A549 (cell line): ENCODE measurements around the gene MAVS. TPM values are rescaled to one million over a fixed set of nuclear protein-coding genes. Genes with fewer than 3 reads are reported as not detected.
A peak's percentile ranks its signal among the peaks of the same experiment; 100 is the strongest.

Source experiments
- ATAC-seq, 2 experiments: fragments of 200-7000 bp in 1 of 2; fragments of >200 bp in 1 of 2; cut with Nextera tagmentation in 1 of 2; cut with Tn5 transposase in 1 of 2; 3 replicates each; pipeline versions ENCODE4 v1.8.0 to v1.9.1; 2018 to 2020; ENCODE audit warnings: mild to moderate bottlenecking in 1 of 2, moderate library complexity in 1 of 2
- CTCF ChIA-PET: fragments of 300-600 bp; sonication (Branson Sonifier 250); formaldehyde crosslinking; extraction: SDS; loops from one replicate; lab custom pipeline; 2021; ENCODE audit warnings: antibody characterized with exemption, inconsistent platforms; lab: Yijun Ruan, JAX
- POLR2A ChIA-PET: fragments of 350-600 bp; formaldehyde crosslinking; extraction: SDS; loops from one replicate; lab custom pipeline; 2021; ENCODE audit warnings: antibody characterized with exemption, inconsistent platforms; lab: Yijun Ruan, JAX
- DNase-seq, 2 experiments: peaks; one replicate each; pipeline versions ENCODE4 v3.0.0 to v3.0.0-alpha.2; 2011 to 2016; ENCODE audit warnings: low read depth in 1 of 2, low spot score in 1 of 2
- FAIRE-seq: peaks from 2 replicates; lab custom pipeline; 2011; peaks lifted over from hg19 to GRCh38; lab: Jason Lieb, UNC
- H3K27ac ChIP-seq, 2 experiments: fragments of >200 bp; sonication (Bioruptor Twin); formaldehyde crosslinking; 3 replicates each; pipeline ENCODE4 v1.5.1; 2016 to 2017
- H3K4me1 ChIP-seq: fragments of >200 bp; sonication (Bioruptor Twin); formaldehyde crosslinking; 3 replicates; pipeline ENCODE4 v1.6.1; 2016
- H3K4me2 ChIP-seq: fragments of >200 bp; sonication (Bioruptor Twin); formaldehyde crosslinking; 3 replicates; pipeline ENCODE4 v1.6.1; 2016
- H3K4me3 ChIP-seq: fragments of >200 bp; sonication (Bioruptor Twin); formaldehyde crosslinking; 3 replicates; pipeline ENCODE4 v1.5.1; 2016
- H3K9me3 ChIP-seq: fragments of >200 bp; sonication (Bioruptor Twin); formaldehyde crosslinking; 3 replicates; pipeline ENCODE4 v1.6.1; 2016
- BCL3 ChIP-seq: fragments of >200 bp; sonication (Bioruptor Twin); formaldehyde crosslinking; IDR thresholded peaks from 3 replicates; pipeline ENCODE4 v1.6.1; 2016
- CEBPB ChIP-seq, 2 experiments: fragments of >200 bp in 1 of 2; sonication (Bioruptor Twin) in 1 of 2; formaldehyde crosslinking in 1 of 2; IDR thresholded peaks; 2 replicates each; pipeline ENCODE4 v1.6.1; 2012 to 2016
- ELK1 ChIP-seq: fragments of 150-350 bp; IDR thresholded peaks from 2 replicates; pipeline ENCODE4 v1.6.1; 2014; ENCODE audit warnings: low read depth, mild to moderate bottlenecking, low read length
- ESRRA ChIP-seq: fragments of 150-350 bp; IDR thresholded peaks from 2 replicates; pipeline ENCODE4 v1.6.1; 2014; ENCODE audit warnings: mild to moderate bottlenecking, low read length, borderline replicate concordance
- FOSB ChIP-seq: fragments of 250-450 bp; sonication (Bioruptor Pico); IDR thresholded peaks from 2 replicates; pipeline ENCODE4 v1.5.0; 2020; ENCODE audit warnings: mild to moderate bottlenecking, moderate library complexity
- GATA3 ChIP-seq: IDR thresholded peaks from 2 replicates; pipeline ENCODE4 v1.6.1; 2012; ENCODE audit warnings: borderline replicate concordance
- HES2 ChIP-seq: fragments of >200 bp; sonication (Bioruptor Twin); formaldehyde crosslinking; IDR thresholded peaks from 2 replicates; pipeline ENCODE4 v1.6.1; 2016
- HEYL ChIP-seq: fragments of 250-450 bp; sonication (Bioruptor Pico); IDR thresholded peaks from 2 replicates; pipeline ENCODE4 v1.8.0; 2021; ENCODE audit warnings: mild to moderate bottlenecking, moderate library complexity
- HOXB5 ChIP-seq: fragments of 250-450 bp; sonication (Bioruptor Pico); IDR thresholded peaks from 2 replicates; pipeline ENCODE4 v1.5.0; 2020; ENCODE audit warnings: mild to moderate bottlenecking, moderate library complexity
- JUN ChIP-seq, 2 experiments: fragments of >200 bp; sonication (Bioruptor Twin); formaldehyde crosslinking; IDR thresholded peaks; 2 replicates in 1 of 2; 3 replicates in 1 of 2; pipeline ENCODE4 v1.6.1; 2016 to 2017
- MAFK ChIP-seq: fragments of 450-650 bp; IDR thresholded peaks from 2 replicates; pipeline ENCODE4 v1.6.1; 2014; ENCODE audit not compliant: partially characterized antibody
- MYC ChIP-seq: IDR thresholded peaks from 2 replicates; pipeline ENCODE4 v1.6.1; 2012; ENCODE audit warnings: mild to moderate bottlenecking, inconsistent platforms, low read length, improper control_type of control experiment, borderline replicate concordance
- NPAS2 ChIP-seq: fragments of 250-450 bp; sonication (Bioruptor Pico); IDR thresholded peaks from 2 replicates; pipeline ENCODE4 v1.8.0; 2022; ENCODE audit warnings: mild to moderate bottlenecking, moderate library complexity, borderline replicate concordance
- NR3C1 ChIP-seq: fragments of >200 bp; sonication (Bioruptor Twin); formaldehyde crosslinking; IDR thresholded peaks from 3 replicates; pipeline ENCODE4 v1.6.1; 2017
- RAD21 ChIP-seq, 2 experiments: fragments of >200 bp in 1 of 2; sonication (Bioruptor Twin) in 1 of 2; formaldehyde crosslinking in 1 of 2; IDR thresholded peaks in 1 of 2; conservative IDR thresholded peaks in 1 of 2; 2 replicates in 1 of 2; 3 replicates in 1 of 2; pipeline ENCODE4 v1.6.1; 2012 to 2018; ENCODE audit warnings: inconsistent platforms in 1 of 2
- RCOR1 ChIP-seq: fragments of 150-350 bp; IDR thresholded peaks from 2 replicates; pipeline ENCODE4 v1.6.1; 2014; ENCODE audit warnings: antibody characterized with exemption, low read length, low read depth
- REST ChIP-seq: fragments of 200-600 bp; sonication (generic); IDR thresholded peaks from 2 replicates; pipeline ENCODE4 v1.6.1; 2016; ENCODE audit warnings: antibody characterized with exemption, mild to moderate bottlenecking, moderate library complexity
- TFCP2L1 ChIP-seq: fragments of 250-450 bp; sonication (Bioruptor Pico); IDR thresholded peaks from 2 replicates; pipeline ENCODE4 v1.5.0; 2021; ENCODE audit warnings: mild to moderate bottlenecking
- WGBS: methylation state at CpG from one replicate; pipeline ENCODE4 v1.1.6; 2017; ENCODE audit errors: missing lambda C conversion rate; 5-methylcytosine and 5-hydroxymethylcytosine counted together
- polyA plus RNA-seq, 4 experiments: library from polyadenylated mRNA; depleted of rRNA in 3 of 4; stranded (reverse); fragments of >200 nt; fragmentation: RNase III in 1 of 4; extraction: RNeasy Plus Mini Kit Qiagen cat#74134 plus additional on column Dnase treatment in 1 of 4; gene quantifications; 2 replicates in 3 of 4; 3 replicates in 1 of 4; pipeline ENCODE4 v1.2.3, GENCODE V29; 2011 to 2017

Gene MAVS
- polyA plus RNA-seq, 2 of the 4 experiments (the other 2 are of a cell fraction), result 18.9 to 31.0 TPM

DNA sequence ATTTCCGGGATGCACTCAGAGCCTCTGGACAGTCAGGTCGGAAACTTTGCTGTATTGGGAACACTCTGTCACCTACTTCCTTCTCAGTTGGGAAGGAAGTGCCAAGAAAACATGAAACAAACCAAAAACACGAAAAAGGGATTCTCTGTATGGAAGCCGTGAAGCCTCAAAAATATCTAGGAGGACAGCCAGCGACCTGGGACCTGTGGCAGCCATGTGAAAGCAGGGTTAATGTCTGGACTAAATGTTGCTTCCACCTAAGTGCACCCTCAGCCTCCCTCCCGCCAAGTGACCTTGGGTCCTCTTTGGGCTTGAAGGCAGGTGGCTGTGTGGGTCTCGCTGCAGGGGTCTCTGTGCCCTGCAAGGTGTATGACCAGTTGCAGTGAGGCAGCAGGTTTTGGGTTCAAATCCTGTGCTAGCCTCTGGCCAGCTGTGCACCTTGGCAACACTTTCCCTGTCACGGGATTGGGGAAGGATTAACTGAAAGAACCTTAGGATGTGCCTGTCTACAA, 851 bp downstream of the MAVS start (continued):
- no peak for TF ChIP-seq ELK1
- no peak for TF ChIP-seq JUN (IDR thresholded peaks at IDR 0.05)
- TF ChIP-seq FOSB (CRISPR knock-in tag), result no peak
- TF ChIP-seq MAFK, result no peak

- no peak for TF ChIP-seq TFCP2L1 (CRISPR knock-in tag)
- TF ChIP-seq CEBPB (IDR thresholded peaks at IDR 0.05), result no peak
- TF ChIP-seq BCL3, result no peak
- no peak for TF ChIP-seq RAD21 (conservative IDR thresholded peaks at IDR 0.05 in 1 of 2, IDR thresholded peaks at IDR 0.05 in 1 of 2)
- no peak for TF ChIP-seq ESRRA
- TF ChIP-seq GATA3, result no peak
- no peak for TF ChIP-seq HOXB5
- no peak for TF ChIP-seq REST
- TF ChIP-seq HES2, result no peak
- no peak for DNase-seq
- WGBS, result 95% methylated on average over 1 of the region's 1 CpG
- H3K4me1 ChIP-seq, result peaks cover 18% of the 10 kb centered on the region
- POLR2A ChIA-PET, result no interaction called here
- no peak for ATAC-seq
- peak overlapping the region in 1 of 2 experiments; percentile 19; a peak in 1 of 6 replicates for H3K27ac ChIP-seq
- FAIRE-seq, result no peak
- H3K9me3 ChIP-seq, result no peaks in the 10 kb centered on the region
- H3K4me2 ChIP-seq, result no peak overlapping the region
- CTCF ChIA-PET, result interaction anchor here (0.6 to 8.8 kb wide), 6 partner anchors 10 to 95 kb away, joined by 3 to 97 read pairs (median 6); partner anchors contain the start of genes AP5S1, CDC25B and CENPB
- no peak overlapping the region for H3K4me3 ChIP-seq
Observed at GRCh38 chr20:3848565-3848964, 1.9 kb downstream of the MAVS start.

DNA sequence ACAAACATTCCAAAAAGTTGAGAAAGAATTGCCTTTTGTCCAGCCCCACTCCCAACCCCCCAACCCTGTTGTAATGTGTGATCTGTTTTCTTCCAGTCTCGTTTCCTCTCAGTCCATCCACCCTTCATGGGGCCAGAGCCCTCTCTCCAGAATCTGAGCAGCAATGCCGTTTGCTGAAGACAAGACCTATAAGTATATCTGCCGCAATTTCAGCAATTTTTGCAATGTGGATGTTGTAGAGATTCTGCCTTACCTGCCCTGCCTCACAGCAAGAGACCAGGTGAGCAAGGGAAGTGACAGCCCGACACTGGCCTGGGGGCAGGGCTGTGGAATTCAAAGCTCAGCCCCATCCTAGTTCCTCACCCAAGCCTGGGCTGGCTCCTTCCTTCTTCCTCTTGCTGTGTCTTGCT, 7.8 kb downstream of the MAVS start:
- Histone ChIP-seq H3K27ac (peak overlapping the region in 1 of 2 experiments; percentile 14; a peak in 1 of 6 replicates), H3K4me1 (0 out of 3 replicates have a peak, but pooled peaks cover 5% of the 10 kb centered on the region), H3K9me3 (no peaks in the 10 kb centered on the region), H3K4me3 (no peak overlapping the region), H3K4me2 (no peak overlapping the region)
- FAIRE-seq, result no peak
- ChIA-PET CTCF (interaction anchor here (0.6 to 8.8 kb wide), 49 partner anchors 11 to 231 kb away, joined by 3 to 132 read pairs (median 5); partner anchors contain the start of genes ADAM33, ADISSP, AP5S1 and CDC25B), POLR2A (interaction anchor here (1.0 to 1.7 kb wide), 5 partner anchors 13 to 68 kb away, joined by 3 to 5 read pairs (median 4); partner anchors contain the start of genes AP5S1, CDC25B and CENPB)
- peak in 1 of 2 experiments; percentile 39 for DNase-seq
- peak; percentile 68 to 80; a peak in 5 of 6 replicates for ATAC-seq
- WGBS, result 71% methylated on average over 4 of the region's 4 CpGs
- TF ChIP-seq HEYL (CRISPR knock-in tag) (no peak), NR3C1 (no peak), RCOR1 (no peak), NPAS2 (no peak), MYC (no peak), GATA3 (no peak), ESRRA (no peak), REST (no peak)
